PFSK-1 (cell line): Measurements from ENCODE around the gene NAPG.

ENCODE experiments used
- FOXP2 ChIP-seq: optimal IDR thresholded peaks from 2 replicates; pipeline ENCODE3; 2011; ENCODE audit warnings: borderline replicate concordance, control low read depth, inconsistent platforms; ENCODE audit not compliant: insufficient read depth; ENCODE audit errors: extremely low read length, extremely low read depth
- POLR2AphosphoS5 ChIP-seq: IDR thresholded peaks from 2 replicates; pipeline ENCODE4 v1.6.1; 2012; ENCODE audit warnings: low read depth, mild to moderate bottlenecking, control low read depth, low read length, moderate library complexity
- SIN3A ChIP-seq: IDR thresholded peaks from 2 replicates; pipeline ENCODE4 v1.6.1; 2012; ENCODE audit warnings: mild to moderate bottlenecking, low read length, moderate library complexity, borderline replicate concordance; ENCODE audit not compliant: insufficient read depth
- TAF1 ChIP-seq: IDR thresholded peaks from 2 replicates; pipeline ENCODE4 v1.6.1; 2012; ENCODE audit warnings: low read length, control low read depth, borderline replicate concordance; ENCODE audit not compliant: insufficient read depth
- TF ChIP-seq, protein P1 (sequence below), 2 experiments: IDR thresholded peaks; 2 replicates each; pipeline versions ENCODE4 v1.6.1 to v1.8.0; 2011 to 2012; ENCODE audit warnings: low read depth in 2 of 2, low read length in 2 of 2, control low read depth in 1 of 2, inconsistent platforms in 1 of 2, mild to moderate bottlenecking in 1 of 2, moderate library complexity in 1 of 2; ENCODE audit not compliant: insufficient read depth in 1 of 2

GRCh38 chr18:10482985-10483949, 42.6 kb upstream of the NAPG start:
- TF ChIP-seq FOXP2, result no peak
- TF ChIP-seq POLR2AphosphoS5, result no peak
- TF ChIP-seq, protein P1, sequence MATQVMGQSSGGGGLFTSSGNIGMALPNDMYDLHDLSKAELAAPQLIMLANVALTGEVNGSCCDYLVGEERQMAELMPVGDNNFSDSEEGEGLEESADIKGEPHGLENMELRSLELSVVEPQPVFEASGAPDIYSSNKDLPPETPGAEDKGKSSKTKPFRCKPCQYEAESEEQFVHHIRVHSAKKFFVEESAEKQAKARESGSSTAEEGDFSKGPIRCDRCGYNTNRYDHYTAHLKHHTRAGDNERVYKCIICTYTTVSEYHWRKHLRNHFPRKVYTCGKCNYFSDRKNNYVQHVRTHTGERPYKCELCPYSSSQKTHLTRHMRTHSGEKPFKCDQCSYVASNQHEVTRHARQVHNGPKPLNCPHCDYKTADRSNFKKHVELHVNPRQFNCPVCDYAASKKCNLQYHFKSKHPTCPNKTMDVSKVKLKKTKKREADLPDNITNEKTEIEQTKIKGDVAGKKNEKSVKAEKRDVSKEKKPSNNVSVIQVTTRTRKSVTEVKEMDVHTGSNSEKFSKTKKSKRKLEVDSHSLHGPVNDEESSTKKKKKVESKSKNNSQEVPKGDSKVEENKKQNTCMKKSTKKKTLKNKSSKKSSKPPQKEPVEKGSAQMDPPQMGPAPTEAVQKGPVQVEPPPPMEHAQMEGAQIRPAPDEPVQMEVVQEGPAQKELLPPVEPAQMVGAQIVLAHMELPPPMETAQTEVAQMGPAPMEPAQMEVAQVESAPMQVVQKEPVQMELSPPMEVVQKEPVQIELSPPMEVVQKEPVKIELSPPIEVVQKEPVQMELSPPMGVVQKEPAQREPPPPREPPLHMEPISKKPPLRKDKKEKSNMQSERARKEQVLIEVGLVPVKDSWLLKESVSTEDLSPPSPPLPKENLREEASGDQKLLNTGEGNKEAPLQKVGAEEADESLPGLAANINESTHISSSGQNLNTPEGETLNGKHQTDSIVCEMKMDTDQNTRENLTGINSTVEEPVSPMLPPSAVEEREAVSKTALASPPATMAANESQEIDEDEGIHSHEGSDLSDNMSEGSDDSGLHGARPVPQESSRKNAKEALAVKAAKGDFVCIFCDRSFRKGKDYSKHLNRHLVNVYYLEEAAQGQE (IDR thresholded peaks at IDR 0.05; ENCODE audit: insufficient read depth in 1 of 2, low read depth in 2 of 2, low read length in 2 of 2), result no peak
- no peak for TF ChIP-seq TAF1
- TF ChIP-seq SIN3A, result no peak
